ENCODE data around the gene AGBL3. TPM values are rescaled to one million over a fixed set of nuclear protein-coding genes. Genes with fewer than 3 reads are reported as not detected.
A peak's percentile ranks its signal among the peaks of the same experiment; 100 is the strongest.

AGBL3 gene
- total and polyA plus RNA-seq, 9 of the 15 experiments (the other 6 are each of a cell fraction or from before 2014, with no cell fraction given), result 0.54 to 2.9 (median 1.7) TPM

DNA sequence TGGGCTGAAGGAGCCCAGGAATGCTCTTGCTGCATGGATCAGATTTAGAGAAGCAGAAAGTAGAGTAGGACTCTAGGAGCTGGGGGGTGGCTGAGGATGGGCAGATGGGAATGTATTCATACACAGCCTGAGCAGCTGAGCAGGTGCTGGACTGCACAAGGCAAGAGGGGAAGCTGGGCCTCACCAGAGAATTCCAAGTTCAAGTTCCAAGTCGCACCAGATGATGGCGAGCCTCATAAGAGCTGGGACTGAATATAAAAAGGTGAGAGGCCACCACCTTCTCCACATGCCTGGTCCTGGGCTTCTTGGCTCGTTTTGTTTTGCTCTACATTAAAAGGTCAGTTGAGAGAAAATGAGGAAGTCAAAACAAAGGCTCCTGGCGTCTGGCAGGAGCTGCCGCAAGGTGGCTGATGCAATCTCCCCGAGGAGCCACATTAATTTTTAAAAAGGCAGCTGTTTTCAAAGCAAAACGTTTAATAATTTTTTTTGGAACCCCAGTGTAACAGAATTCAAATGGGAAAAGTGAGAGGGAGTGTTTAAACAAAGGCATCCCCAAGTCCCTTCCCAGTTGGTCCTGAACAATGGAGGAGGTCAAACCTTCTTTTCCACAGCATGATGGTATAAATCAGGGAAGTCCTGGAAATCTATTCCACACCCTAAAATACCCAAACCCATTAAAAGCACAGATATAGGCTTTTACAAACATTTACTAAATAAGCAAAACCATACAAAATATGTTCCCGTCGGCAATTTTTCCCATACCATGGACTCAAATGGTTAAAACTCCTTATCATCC is 174.7 kb downstream of the AGBL3 start (continued):
- TF ChIP-seq, protein P1, sequence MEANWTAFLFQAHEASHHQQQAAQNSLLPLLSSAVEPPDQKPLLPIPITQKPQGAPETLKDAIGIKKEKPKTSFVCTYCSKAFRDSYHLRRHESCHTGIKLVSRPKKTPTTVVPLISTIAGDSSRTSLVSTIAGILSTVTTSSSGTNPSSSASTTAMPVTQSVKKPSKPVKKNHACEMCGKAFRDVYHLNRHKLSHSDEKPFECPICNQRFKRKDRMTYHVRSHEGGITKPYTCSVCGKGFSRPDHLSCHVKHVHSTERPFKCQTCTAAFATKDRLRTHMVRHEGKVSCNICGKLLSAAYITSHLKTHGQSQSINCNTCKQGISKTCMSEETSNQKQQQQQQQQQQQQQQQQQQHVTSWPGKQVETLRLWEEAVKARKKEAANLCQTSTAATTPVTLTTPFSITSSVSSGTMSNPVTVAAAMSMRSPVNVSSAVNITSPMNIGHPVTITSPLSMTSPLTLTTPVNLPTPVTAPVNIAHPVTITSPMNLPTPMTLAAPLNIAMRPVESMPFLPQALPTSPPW (CRISPR knock-in tag; IDR thresholded peaks at IDR 0.05), result peak; percentile 44
- TF ChIP-seq, protein P2, sequence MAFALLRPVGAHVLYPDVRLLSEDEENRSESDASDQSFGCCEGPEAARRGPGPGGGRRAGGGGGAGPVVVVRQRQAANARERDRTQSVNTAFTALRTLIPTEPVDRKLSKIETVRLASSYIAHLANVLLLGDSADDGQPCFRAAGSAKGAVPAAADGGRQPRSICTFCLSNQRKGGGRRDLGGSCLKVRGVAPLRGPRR (CRISPR knock-in tag; IDR thresholded peaks at IDR 0.05), result no peak
- TF ChIP-seq ZBTB8A (IDR thresholded peaks at IDR 0.05; ENCODE audit: partially characterized antibody) (no peak), ZNF584 (CRISPR knock-in tag; IDR thresholded peaks at IDR 0.05; ENCODE audit: low read depth) (peak; percentile 79; the same call in 1 of the 2 replicates), NEUROD1 (IDR thresholded peaks at IDR 0.05; ENCODE audit: borderline replicate concordance, low read depth, low read length, partially characterized antibody) (peak; percentile 46), NBN (IDR thresholded peaks at IDR 0.05; ENCODE audit: low read depth) (0 out of 2 replicates have a peak, but pooled peaks have one; percentile 14), TEAD4 (IDR thresholded peaks at IDR 0.05; ENCODE audit: low read length) (peak; percentile 53; the same call in 1 of the 2 replicates), TEAD4 (CRISPR knock-in tag; IDR thresholded peaks at IDR 0.05; ENCODE audit: borderline replicate concordance) (no peak), CREB1 (IDR thresholded peaks at IDR 0.05) (no peak), CREB1 (CRISPR knock-in tag; IDR thresholded peaks at IDR 0.05) (no peak), PHF21A (IDR thresholded peaks at IDR 0.05; ENCODE audit: borderline replicate concordance, low read depth) (no peak), POLR2AphosphoS5 (IDR thresholded peaks at IDR 0.05; ENCODE audit: control insufficient read depth, insufficient read depth, low read depth, low read length) (no peak), TFAM (CRISPR knock-in tag; conservative IDR thresholded peaks at IDR 0.05) (no peak), CHCHD3 (CRISPR knock-in tag; IDR thresholded peaks at IDR 0.05) (no peak)
- TF ChIP-seq, protein P3, sequence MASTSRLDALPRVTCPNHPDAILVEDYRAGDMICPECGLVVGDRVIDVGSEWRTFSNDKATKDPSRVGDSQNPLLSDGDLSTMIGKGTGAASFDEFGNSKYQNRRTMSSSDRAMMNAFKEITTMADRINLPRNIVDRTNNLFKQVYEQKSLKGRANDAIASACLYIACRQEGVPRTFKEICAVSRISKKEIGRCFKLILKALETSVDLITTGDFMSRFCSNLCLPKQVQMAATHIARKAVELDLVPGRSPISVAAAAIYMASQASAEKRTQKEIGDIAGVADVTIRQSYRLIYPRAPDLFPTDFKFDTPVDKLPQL (IDR thresholded peaks at IDR 0.05; ENCODE audit: extremely low read depth, insufficient read length), result no peak
- TF ChIP-seq, protein P4, sequence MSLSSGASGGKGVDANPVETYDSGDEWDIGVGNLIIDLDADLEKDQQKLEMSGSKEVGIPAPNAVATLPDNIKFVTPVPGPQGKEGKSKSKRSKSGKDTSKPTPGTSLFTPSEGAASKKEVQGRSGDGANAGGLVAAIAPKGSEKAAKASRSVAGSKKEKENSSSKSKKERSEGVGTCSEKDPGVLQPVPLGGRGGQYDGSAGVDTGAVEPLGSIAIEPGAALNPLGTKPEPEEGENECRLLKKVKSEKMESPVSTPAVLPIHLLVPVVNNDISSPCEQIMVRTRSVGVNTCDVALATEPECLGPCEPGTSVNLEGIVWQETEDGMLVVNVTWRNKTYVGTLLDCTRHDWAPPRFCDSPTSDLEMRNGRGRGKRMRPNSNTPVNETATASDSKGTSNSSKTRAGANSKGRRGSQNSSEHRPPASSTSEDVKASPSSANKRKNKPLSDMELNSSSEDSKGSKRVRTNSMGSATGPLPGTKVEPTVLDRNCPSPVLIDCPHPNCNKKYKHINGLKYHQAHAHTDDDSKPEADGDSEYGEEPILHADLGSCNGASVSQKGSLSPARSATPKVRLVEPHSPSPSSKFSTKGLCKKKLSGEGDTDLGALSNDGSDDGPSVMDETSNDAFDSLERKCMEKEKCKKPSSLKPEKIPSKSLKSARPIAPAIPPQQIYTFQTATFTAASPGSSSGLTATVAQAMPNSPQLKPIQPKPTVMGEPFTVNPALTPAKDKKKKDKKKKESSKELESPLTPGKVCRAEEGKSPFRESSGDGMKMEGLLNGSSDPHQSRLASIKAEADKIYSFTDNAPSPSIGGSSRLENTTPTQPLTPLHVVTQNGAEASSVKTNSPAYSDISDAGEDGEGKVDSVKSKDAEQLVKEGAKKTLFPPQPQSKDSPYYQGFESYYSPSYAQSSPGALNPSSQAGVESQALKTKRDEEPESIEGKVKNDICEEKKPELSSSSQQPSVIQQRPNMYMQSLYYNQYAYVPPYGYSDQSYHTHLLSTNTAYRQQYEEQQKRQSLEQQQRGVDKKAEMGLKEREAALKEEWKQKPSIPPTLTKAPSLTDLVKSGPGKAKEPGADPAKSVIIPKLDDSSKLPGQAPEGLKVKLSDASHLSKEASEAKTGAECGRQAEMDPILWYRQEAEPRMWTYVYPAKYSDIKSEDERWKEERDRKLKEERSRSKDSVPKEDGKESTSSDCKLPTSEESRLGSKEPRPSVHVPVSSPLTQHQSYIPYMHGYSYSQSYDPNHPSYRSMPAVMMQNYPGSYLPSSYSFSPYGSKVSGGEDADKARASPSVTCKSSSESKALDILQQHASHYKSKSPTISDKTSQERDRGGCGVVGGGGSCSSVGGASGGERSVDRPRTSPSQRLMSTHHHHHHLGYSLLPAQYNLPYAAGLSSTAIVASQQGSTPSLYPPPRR (CRISPR knock-in tag; IDR thresholded peaks at IDR 0.05; ENCODE audit: borderline replicate concordance), result no peak
- TF ChIP-seq, protein P5, sequence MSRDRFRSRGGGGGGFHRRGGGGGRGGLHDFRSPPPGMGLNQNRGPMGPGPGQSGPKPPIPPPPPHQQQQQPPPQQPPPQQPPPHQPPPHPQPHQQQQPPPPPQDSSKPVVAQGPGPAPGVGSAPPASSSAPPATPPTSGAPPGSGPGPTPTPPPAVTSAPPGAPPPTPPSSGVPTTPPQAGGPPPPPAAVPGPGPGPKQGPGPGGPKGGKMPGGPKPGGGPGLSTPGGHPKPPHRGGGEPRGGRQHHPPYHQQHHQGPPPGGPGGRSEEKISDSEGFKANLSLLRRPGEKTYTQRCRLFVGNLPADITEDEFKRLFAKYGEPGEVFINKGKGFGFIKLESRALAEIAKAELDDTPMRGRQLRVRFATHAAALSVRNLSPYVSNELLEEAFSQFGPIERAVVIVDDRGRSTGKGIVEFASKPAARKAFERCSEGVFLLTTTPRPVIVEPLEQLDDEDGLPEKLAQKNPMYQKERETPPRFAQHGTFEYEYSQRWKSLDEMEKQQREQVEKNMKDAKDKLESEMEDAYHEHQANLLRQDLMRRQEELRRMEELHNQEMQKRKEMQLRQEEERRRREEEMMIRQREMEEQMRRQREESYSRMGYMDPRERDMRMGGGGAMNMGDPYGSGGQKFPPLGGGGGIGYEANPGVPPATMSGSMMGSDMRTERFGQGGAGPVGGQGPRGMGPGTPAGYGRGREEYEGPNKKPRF (IDR thresholded peaks at IDR 0.05; ENCODE audit: low read depth, low read length), result no peak
